HG03135 (cell line): ENCODE results near the gene ZNF536.
"Not testable (repeated sequence)": the region's sequence is repeated elsewhere in the genome, so short reads cannot be mapped to it uniquely, and the experiment has no call there.

ENCODE experiments used
- ATAC-seq: cut with Tn5 transposase; IDR thresholded peaks from one replicate; pipeline ENCODE4 v1.9.1; 2021; ENCODE audit warnings: mild to moderate bottlenecking, moderate library complexity; ENCODE audit not compliant: unreplicated experiment

Gene ZNF536

GRCh38 chr19:30408734-30409301, 36.6 kb downstream of the ZNF536 start:
- no peak for ATAC-seq

GRCh38 chr19:30411714-30412113, 39.5 kb downstream of the ZNF536 start:
- ATAC-seq = no peak

GRCh38 chr19:30416375-30416774, 44.2 kb downstream of the ZNF536 start:
- ATAC-seq = no peak

- ATAC-seq = not testable (repeated sequence)
Observed at GRCh38 chr19:30417166-30417565, 45.0 kb downstream of the ZNF536 start.

- no peak for ATAC-seq
Observed at GRCh38 chr19:30419568-30420180, 47.5 kb downstream of the ZNF536 start.

- no peak for ATAC-seq
Observed at GRCh38 chr19:30420316-30420715, 48.1 kb downstream of the ZNF536 start.

GRCh38 chr19:30420881-30421280, 48.7 kb downstream of the ZNF536 start:
- no peak for ATAC-seq

GRCh38 chr19:30421571-30421970, 49.4 kb downstream of the ZNF536 start:
- no peak for ATAC-seq

- no peak for ATAC-seq
Observed at GRCh38 chr19:30423481-30423880, 51.3 kb downstream of the ZNF536 start.

GRCh38 chr19:30425885-30426838, 54.0 kb downstream of the ZNF536 start:
- ATAC-seq = no peak

- no peak for ATAC-seq
Observed at GRCh38 chr19:30426864-30427263, 54.7 kb downstream of the ZNF536 start.

- no peak for ATAC-seq
Observed at GRCh38 chr19:30428092-30428680, 56.0 kb downstream of the ZNF536 start.

- ATAC-seq = no peak
Observed at GRCh38 chr19:30428844-30429243, 56.7 kb downstream of the ZNF536 start.

- ATAC-seq = no peak
Observed at GRCh38 chr19:30430206-30430734, 58.1 kb downstream of the ZNF536 start.

- ATAC-seq = no peak
Observed at GRCh38 chr19:30431591-30431990, 59.4 kb downstream of the ZNF536 start.

- no peak for ATAC-seq
Observed at GRCh38 chr19:30434797-30435594, 62.8 kb downstream of the ZNF536 start.

- no peak for ATAC-seq
Observed at GRCh38 chr19:30437869-30438268, 65.7 kb downstream of the ZNF536 start.

- ATAC-seq = no peak
Observed at GRCh38 chr19:30439310-30439709, 67.1 kb downstream of the ZNF536 start.

- no peak for ATAC-seq
Observed at GRCh38 chr19:30441011-30441410, 68.8 kb downstream of the ZNF536 start.

- ATAC-seq = no peak
Observed at GRCh38 chr19:30442674-30443073, 70.5 kb downstream of the ZNF536 start.
